ENCODE measurements around the gene FBXW10.
"Not testable (repeated sequence)": the region's sequence is repeated elsewhere in the genome, so short reads cannot be mapped to it uniquely, and the experiment has no call there.

Gene FBXW10

GRCh38 chr17:18733350-18733749 is 10.5 kb upstream of the FBXW10 start:
- H3K4me3 ChIP-seq (replicated peaks; ENCODE audit: low read depth, low read length); H3K36me3 ChIP-seq (ENCODE audit: control insufficient read depth, insufficient read depth, low read length); H3K27me3 ChIP-seq (replicated peaks; ENCODE audit: control insufficient read depth, insufficient read depth, low read length); DNase-seq (ENCODE audit: extremely low read depth, insufficient read length): not testable (repeated sequence)

- not testable (repeated sequence) for H3K36me3 ChIP-seq (ENCODE audit: control insufficient read depth, insufficient read depth, low read length); DNase-seq (ENCODE audit: extremely low read depth, insufficient read length); H3K4me3 ChIP-seq (replicated peaks; ENCODE audit: low read depth, low read length); H3K27me3 ChIP-seq (replicated peaks; ENCODE audit: control insufficient read depth, insufficient read depth, low read length)
Observed at GRCh38 chr17:18739616-18740391, 4.0 kb upstream of the FBXW10 start.

- not testable (repeated sequence) for H3K4me3 ChIP-seq (replicated peaks; ENCODE audit: low read depth, low read length); H3K36me3 ChIP-seq (ENCODE audit: control insufficient read depth, insufficient read depth, low read length); DNase-seq (ENCODE audit: extremely low read depth, insufficient read length); H3K27me3 ChIP-seq (replicated peaks; ENCODE audit: control insufficient read depth, insufficient read depth, low read length)
Observed at GRCh38 chr17:18741228-18741627, 2.6 kb upstream of the FBXW10 start.

DNA sequence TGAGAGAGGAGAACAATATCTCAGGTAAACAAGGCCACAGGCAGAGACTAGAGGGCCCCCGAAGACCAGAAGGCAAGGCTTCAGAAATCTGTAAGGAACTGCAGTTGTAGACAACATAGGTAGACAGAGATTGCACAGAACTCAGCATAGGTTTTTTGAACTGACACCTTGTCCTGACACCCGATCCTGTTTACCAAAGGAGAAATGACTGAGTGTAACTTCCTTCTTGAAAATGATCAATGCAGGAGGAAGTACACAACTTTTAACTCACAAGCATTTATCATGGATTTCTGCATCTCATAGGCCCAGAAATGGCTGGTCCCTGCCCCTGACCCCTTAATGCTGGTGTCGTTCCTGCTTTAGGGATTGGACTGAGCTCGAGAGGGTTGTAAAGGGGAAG is 872 bp downstream of the FBXW10 start:
- DNase-seq (ENCODE audit: extremely low read depth, insufficient read length); H3K27me3 ChIP-seq (replicated peaks; ENCODE audit: control insufficient read depth, insufficient read depth, low read length); H3K36me3 ChIP-seq (ENCODE audit: control insufficient read depth, insufficient read depth, low read length); H3K4me3 ChIP-seq (replicated peaks; ENCODE audit: low read depth, low read length): not testable (repeated sequence)

GRCh38 chr17:18746551-18746950 is 2.7 kb downstream of the FBXW10 start:
- not testable (repeated sequence) for H3K4me3 ChIP-seq (replicated peaks; ENCODE audit: low read depth, low read length); H3K36me3 ChIP-seq (ENCODE audit: control insufficient read depth, insufficient read depth, low read length); DNase-seq (ENCODE audit: extremely low read depth, insufficient read length); H3K27me3 ChIP-seq (replicated peaks; ENCODE audit: control insufficient read depth, insufficient read depth, low read length)

DNA sequence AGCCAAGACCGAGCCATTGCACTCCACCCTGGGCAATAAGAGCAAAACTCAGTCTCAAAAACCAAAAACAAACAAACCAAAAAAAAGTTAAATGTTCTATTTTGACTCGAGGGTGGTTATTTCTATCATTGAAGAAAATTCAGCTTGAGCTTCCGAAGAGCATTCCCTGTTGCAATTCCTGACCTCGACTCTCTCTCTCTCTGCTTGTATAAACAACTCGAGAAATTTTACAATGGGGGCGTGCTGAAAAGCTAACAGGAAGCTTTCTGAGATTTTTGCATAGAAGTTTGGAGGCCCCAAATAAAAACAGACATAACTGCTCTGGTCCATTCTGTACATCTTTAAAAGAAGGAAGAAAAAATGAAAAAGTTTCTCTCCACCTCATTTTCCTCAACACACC is 3.6 kb downstream of the FBXW10 start:
- not testable (repeated sequence) for DNase-seq (ENCODE audit: extremely low read depth, insufficient read length); H3K27me3 ChIP-seq (replicated peaks; ENCODE audit: control insufficient read depth, insufficient read depth, low read length); H3K4me3 ChIP-seq (replicated peaks; ENCODE audit: low read depth, low read length); H3K36me3 ChIP-seq (ENCODE audit: control insufficient read depth, insufficient read depth, low read length)

DNA sequence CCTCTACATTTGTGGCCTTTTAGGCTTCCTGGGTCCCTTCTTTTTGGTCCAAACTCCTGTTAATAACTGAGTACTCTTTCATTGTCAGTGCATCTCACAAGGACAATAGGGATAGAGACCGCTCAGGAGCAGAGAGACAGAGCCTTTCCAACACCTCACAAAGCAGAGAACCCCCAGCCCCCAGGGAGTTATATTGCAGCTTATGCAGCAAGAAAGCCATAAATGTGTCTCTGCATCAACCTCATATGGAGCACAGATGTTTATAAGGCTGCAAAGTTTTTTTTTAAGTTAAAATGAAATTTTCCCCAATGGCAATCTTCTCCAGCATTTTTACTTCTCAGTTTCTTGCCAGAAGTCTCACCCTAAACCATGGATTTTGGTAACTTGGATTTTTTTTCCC is 6.4 kb downstream of the FBXW10 start:
- not testable (repeated sequence) for DNase-seq (ENCODE audit: extremely low read depth, insufficient read length); H3K27me3 ChIP-seq (replicated peaks; ENCODE audit: control insufficient read depth, insufficient read depth, low read length); H3K36me3 ChIP-seq (ENCODE audit: control insufficient read depth, insufficient read depth, low read length); H3K4me3 ChIP-seq (replicated peaks; ENCODE audit: low read depth, low read length)

DNA sequence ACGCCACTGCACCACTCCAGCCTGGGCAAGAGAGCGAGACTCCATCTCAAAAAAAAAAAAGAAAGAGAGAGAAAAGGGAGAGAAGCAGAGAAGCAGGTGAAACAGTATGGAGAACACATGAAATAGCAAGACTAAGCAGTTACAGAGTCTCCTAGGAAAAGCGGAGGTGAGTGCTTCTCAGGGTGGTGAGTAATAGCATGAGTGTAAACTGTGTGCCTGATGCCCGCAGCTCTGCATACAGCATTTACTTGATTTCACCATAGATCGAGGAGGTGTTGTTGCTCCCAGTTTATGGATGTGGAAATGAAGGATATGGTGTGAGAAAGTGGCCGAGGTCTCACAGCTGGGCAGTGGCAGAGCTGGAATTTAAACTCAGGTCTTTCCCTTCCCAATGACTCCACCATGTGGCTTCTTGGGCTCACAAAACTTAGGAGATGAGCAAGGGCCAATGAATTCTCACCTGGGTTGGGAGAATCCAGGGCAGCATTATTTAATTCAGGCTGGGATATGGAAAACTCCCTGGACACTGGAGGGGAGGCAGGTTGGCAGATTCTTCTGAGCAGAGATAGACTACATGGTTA is 10.1 kb downstream of the FBXW10 start:
- not testable (repeated sequence) for DNase-seq (ENCODE audit: extremely low read depth, insufficient read length); H3K4me3 ChIP-seq (replicated peaks; ENCODE audit: low read depth, low read length); H3K27me3 ChIP-seq (replicated peaks; ENCODE audit: control insufficient read depth, insufficient read depth, low read length); H3K36me3 ChIP-seq (ENCODE audit: control insufficient read depth, insufficient read depth, low read length)

- not testable (repeated sequence) for H3K27me3 ChIP-seq (replicated peaks; ENCODE audit: control insufficient read depth, insufficient read depth, low read length); H3K4me3 ChIP-seq (replicated peaks; ENCODE audit: low read depth, low read length); DNase-seq (ENCODE audit: extremely low read depth, insufficient read length); H3K36me3 ChIP-seq (ENCODE audit: control insufficient read depth, insufficient read depth, low read length)
Observed at GRCh38 chr17:18755969-18756368, 12.1 kb downstream of the FBXW10 start.

DNA sequence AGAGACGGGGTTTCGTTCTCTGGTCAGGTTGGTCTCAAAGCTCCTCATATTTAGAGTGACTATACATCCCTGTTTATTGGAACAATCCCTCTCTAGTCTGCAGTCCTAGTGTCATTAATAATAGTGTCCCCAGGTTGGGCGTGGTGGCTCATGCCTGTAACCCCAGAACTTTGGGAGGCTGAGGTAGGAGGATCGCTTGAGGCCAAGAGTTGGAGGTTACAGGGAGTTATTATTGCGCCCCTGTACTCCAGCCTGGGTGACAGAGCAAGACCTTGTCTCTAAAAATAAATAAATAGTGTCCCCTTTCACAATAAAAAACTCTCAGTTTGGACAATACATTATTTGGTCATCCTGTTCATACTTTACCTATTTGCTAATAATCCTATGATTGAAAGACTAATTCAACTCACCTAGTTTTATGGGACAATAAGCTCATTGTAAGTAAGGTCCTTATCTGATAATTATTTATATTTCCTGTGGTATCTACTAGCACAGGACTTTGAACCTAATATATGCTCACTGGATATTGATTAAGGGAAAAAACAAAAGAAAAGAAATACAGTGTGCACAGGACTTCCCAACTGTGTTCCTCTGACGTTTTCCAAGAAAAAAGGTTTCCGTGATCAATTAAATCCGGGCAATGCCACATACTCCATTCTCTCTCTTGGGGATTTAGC is 13.7 kb downstream of the FBXW10 start:
- not testable (repeated sequence) for DNase-seq (ENCODE audit: extremely low read depth, insufficient read length); H3K27me3 ChIP-seq (replicated peaks; ENCODE audit: control insufficient read depth, insufficient read depth, low read length); H3K36me3 ChIP-seq (ENCODE audit: control insufficient read depth, insufficient read depth, low read length); H3K4me3 ChIP-seq (replicated peaks; ENCODE audit: low read depth, low read length)

GRCh38 chr17:18758344-18758743 is 14.5 kb downstream of the FBXW10 start:
- H3K36me3 ChIP-seq (ENCODE audit: control insufficient read depth, insufficient read depth, low read length); H3K4me3 ChIP-seq (replicated peaks; ENCODE audit: low read depth, low read length); DNase-seq (ENCODE audit: extremely low read depth, insufficient read length); H3K27me3 ChIP-seq (replicated peaks; ENCODE audit: control insufficient read depth, insufficient read depth, low read length): not testable (repeated sequence)

- H3K27me3 ChIP-seq (replicated peaks; ENCODE audit: control insufficient read depth, insufficient read depth, low read length); DNase-seq (ENCODE audit: extremely low read depth, insufficient read length); H3K36me3 ChIP-seq (ENCODE audit: control insufficient read depth, insufficient read depth, low read length); H3K4me3 ChIP-seq (replicated peaks; ENCODE audit: low read depth, low read length): not testable (repeated sequence)
Observed at GRCh38 chr17:18760221-18760620, 16.4 kb downstream of the FBXW10 start.

GRCh38 chr17:18770572-18770971 is 26.7 kb downstream of the FBXW10 start:
- DNase-seq (ENCODE audit: extremely low read depth, insufficient read length); H3K36me3 ChIP-seq (ENCODE audit: control insufficient read depth, insufficient read depth, low read length); H3K4me3 ChIP-seq (replicated peaks; ENCODE audit: low read depth, low read length); H3K27me3 ChIP-seq (replicated peaks; ENCODE audit: control insufficient read depth, insufficient read depth, low read length): not testable (repeated sequence)

DNA sequence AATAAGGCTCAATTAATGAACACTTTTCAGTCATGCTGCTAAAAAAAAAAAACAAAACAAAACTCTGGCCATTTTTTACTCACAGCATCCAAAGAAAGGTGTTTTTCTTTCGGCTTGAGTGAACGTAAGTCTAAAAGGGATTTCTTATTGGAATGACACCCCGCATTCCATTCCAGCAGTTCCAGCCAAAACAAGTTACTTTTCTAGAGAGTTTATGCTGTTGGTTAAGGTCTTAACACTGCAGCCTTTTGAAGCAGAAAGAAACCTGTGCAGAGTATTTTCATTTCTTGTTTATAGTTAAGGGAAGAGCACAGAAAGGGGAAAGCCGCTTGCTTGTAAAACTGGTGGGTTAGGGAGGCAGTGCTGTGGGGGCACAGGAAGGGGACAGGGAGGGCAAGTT is 27.2 kb downstream of the FBXW10 start:
- not testable (repeated sequence) for DNase-seq (ENCODE audit: extremely low read depth, insufficient read length); H3K36me3 ChIP-seq (ENCODE audit: control insufficient read depth, insufficient read depth, low read length); H3K4me3 ChIP-seq (replicated peaks; ENCODE audit: low read depth, low read length)

More for the DNA sequence above, 27.2 kb downstream of the FBXW10 start:
- H3K27me3 ChIP-seq (replicated peaks; ENCODE audit: control insufficient read depth, insufficient read depth, low read length) = not testable (repeated sequence)
